GM23338 (cell line): ENCODE data around the gene ZNF727. TPM values are rescaled to one million over a fixed set of nuclear protein-coding genes. Genes with fewer than 3 reads are reported as not detected.

Source experiments
- ATAC-seq: fragments of 200-7000 bp; cut with Tn5 transposase; 3 replicates; pipeline ENCODE4 v1.9.1; 2020
- DNase-seq: peaks from one replicate; pipeline ENCODE4 v3.0.0-alpha.2; 2015; ENCODE audit warnings: low spot score
- H2AFZ ChIP-seq: fragments of 200-600 bp; sonication (generic); 2 replicates; pipeline ENCODE4 v1.8.0; 2016; ENCODE audit warnings: antibody characterized with exemption, mild to moderate bottlenecking, moderate library complexity
- H3F3A ChIP-seq: fragments of 200-600 bp; sonication (generic); replicated peaks from 2 replicates; pipeline ENCODE4 v1.8.0; 2017; ENCODE audit warnings: antibody characterized with exemption, mixed run types, low read depth
- H3K27ac ChIP-seq: fragments of 200-600 bp; sonication (generic); 2 replicates; pipeline ENCODE4 v1.6.1; 2016; ENCODE audit warnings: low read depth
- H3K27me3 ChIP-seq: fragments of 200-600 bp; sonication (generic); 2 replicates; pipeline ENCODE4 v1.8.0; 2016; ENCODE audit warnings: mild to moderate bottlenecking, mixed run types, moderate library complexity; ENCODE audit not compliant: insufficient read depth
- H3K36me3 ChIP-seq: fragments of 200-600 bp; sonication (generic); 2 replicates; pipeline ENCODE4 v1.8.0; 2016; ENCODE audit warnings: mild to moderate bottlenecking; ENCODE audit not compliant: insufficient read depth
- H3K4me1 ChIP-seq: fragments of 200-600 bp; sonication (generic); 2 replicates; pipeline ENCODE4 v1.8.0; 2016; ENCODE audit warnings: mild to moderate bottlenecking, moderate library complexity; ENCODE audit not compliant: insufficient read depth
- H3K4me2 ChIP-seq: fragments of 200-600 bp; sonication (generic); 2 replicates; pipeline ENCODE4 v1.7.1; 2017; ENCODE audit warnings: mixed run types
- H3K4me3 ChIP-seq: fragments of 200-600 bp; sonication (generic); 2 replicates; pipeline ENCODE4 v1.6.1; 2016; ENCODE audit warnings: mixed run types
- H3K79me2 ChIP-seq: fragments of 200-600 bp; sonication (generic); replicated peaks from 2 replicates; pipeline ENCODE4 v1.8.0; 2017; ENCODE audit warnings: mild to moderate bottlenecking; ENCODE audit not compliant: insufficient read depth
- H3K9me2 ChIP-seq: fragments of 200-600 bp; sonication (generic); 2 replicates; pipeline ENCODE4 v1.8.0; 2017; ENCODE audit not compliant: insufficient read depth
- H4K20me1 ChIP-seq: fragments of 200-600 bp; sonication (generic); replicated peaks from 2 replicates; pipeline ENCODE4 v1.8.0; 2017; ENCODE audit warnings: mild to moderate bottlenecking; ENCODE audit not compliant: insufficient read depth
- H3K27ac Mint-ChIP-seq: 2 replicates; pipeline ENCODE4 v1.8.0; 2020; ENCODE audit warnings: inconsistent platforms, mild to moderate bottlenecking, moderate library complexity, mixed read lengths
- H3K27me3 Mint-ChIP-seq: 3 replicates; pipeline ENCODE4 v1.8.0; 2022; ENCODE audit warnings: low read depth, mild to moderate bottlenecking, moderate library complexity, mixed read lengths, inconsistent platforms; ENCODE audit not compliant: insufficient read depth, poor library complexity
- H3K36me3 Mint-ChIP-seq: 3 replicates; pipeline ENCODE4 v1.8.0; 2021; ENCODE audit warnings: low read depth, mild to moderate bottlenecking, inconsistent platforms, moderate library complexity, mixed read lengths
- H3K4me1 Mint-ChIP-seq: 3 replicates; pipeline ENCODE4 v1.8.0; 2020; ENCODE audit warnings: mild to moderate bottlenecking, inconsistent platforms, mixed read lengths
- H3K4me3 Mint-ChIP-seq: 3 replicates; pipeline ENCODE4 v1.8.0; 2021; ENCODE audit warnings: moderate library complexity, mild to moderate bottlenecking, inconsistent platforms, mixed read lengths
- H3K9me3 Mint-ChIP-seq: 3 replicates; pipeline ENCODE4 v1.8.0; 2020; ENCODE audit warnings: moderate library complexity, mild to moderate bottlenecking, inconsistent platforms, mixed read lengths
- CREB1 ChIP-seq: fragments of 250-450 bp; sonication (Bioruptor Pico); IDR thresholded peaks from 2 replicates; pipeline ENCODE4 v1.5.0; 2020; ENCODE audit warnings: low read depth, mild to moderate bottlenecking, moderate library complexity
- EZH2 ChIP-seq: fragments of 200-600 bp; sonication (generic); IDR thresholded peaks from one replicate; pipeline ENCODE4 v1.8.0; 2017; ENCODE audit warnings: antibody characterized with exemption, mild to moderate bottlenecking, low read depth; ENCODE audit not compliant: unreplicated experiment
- EZH2phosphoT487 ChIP-seq: fragments of 200-600 bp; sonication (generic); IDR thresholded peaks from one replicate; pipeline ENCODE4 v1.8.1; 2018; ENCODE audit warnings: antibody characterized with exemption; ENCODE audit not compliant: unreplicated experiment
- JUNB ChIP-seq: IDR thresholded peaks from one replicate; pipeline ENCODE4 v1.6.1; 2016; ENCODE audit warnings: antibody characterized with exemption; ENCODE audit not compliant: unreplicated experiment
- NANOG ChIP-seq: IDR thresholded peaks from 2 replicates; pipeline ENCODE4 v1.6.1; 2016; ENCODE audit warnings: antibody characterized with exemption, borderline replicate concordance
- POLR2AphosphoS5 ChIP-seq: IDR thresholded peaks from 2 replicates; pipeline ENCODE4 v1.6.1; 2016; ENCODE audit warnings: antibody characterized with exemption, low read depth
- ZNF114 ChIP-seq: fragments of 250-450 bp; sonication (Bioruptor Pico); IDR thresholded peaks from 2 replicates; pipeline ENCODE4 v1.5.0; 2020; ENCODE audit warnings: mild to moderate bottlenecking, moderate library complexity
- ZNF331 ChIP-seq: fragments of 250-450 bp; sonication (Bioruptor Pico); IDR thresholded peaks from 2 replicates; pipeline ENCODE4 v1.5.0; 2020; ENCODE audit warnings: low read depth, mild to moderate bottlenecking, moderate library complexity
- polyA plus RNA-seq: library from polyadenylated mRNA; unstranded; fragments of >200 nt; fragmentation: Nextera tagmentation; extraction: Ambion mirVana; gene quantifications from 2 replicates; pipeline ENCODE4 v1.2.1, GENCODE V29; 2016
- total RNA-seq: library from RNA; depleted of rRNA; stranded (reverse); fragments of >200 nt; shearing (Covaris generic); gene quantifications from 2 replicates; pipeline ENCODE4 v1.2.3, GENCODE V29; 2014
- TF ChIP-seq, protein P1 (sequence below): fragments of 250-450 bp; sonication (Bioruptor Pico); IDR thresholded peaks from 2 replicates; pipeline ENCODE4 v1.5.0; 2020; ENCODE audit warnings: mild to moderate bottlenecking, moderate library complexity
- TF ChIP-seq, protein P2 (sequence below): IDR thresholded peaks from 2 replicates; pipeline ENCODE4 v1.6.1; 2016; ENCODE audit warnings: antibody characterized with exemption
- TF ChIP-seq, protein P3 (sequence below): IDR thresholded peaks from one replicate; pipeline ENCODE4 v1.6.1; 2018; ENCODE audit warnings: antibody characterized with exemption; ENCODE audit not compliant: unreplicated experiment

The ZNF727 gene
- total and polyA plus RNA-seq, 2 experiments from 2014 or later: not detected

DNA sequence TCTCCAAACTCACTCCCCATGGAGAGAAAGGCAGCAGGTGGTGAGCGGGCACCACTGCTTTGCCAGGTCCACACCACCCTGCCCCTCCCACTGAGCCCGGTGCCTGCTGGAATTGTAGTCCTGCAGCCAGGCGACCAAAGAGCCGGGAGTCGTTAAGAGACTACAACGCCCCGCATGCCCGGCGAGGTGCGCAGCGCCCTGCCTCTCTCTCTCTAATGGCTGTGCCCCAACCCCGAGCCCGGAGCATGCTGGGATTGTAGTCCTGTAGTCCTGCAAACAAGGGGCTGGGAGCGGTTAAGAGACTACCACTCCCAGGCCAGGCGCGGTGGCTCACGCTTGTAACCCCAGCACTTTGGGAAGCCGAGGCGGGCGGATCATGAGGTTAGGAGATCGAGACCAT, 8.1 kb upstream of the ZNF727 start:
- peaks cover 98% of the 10 kb centered on the region for H3K9me3 Mint-ChIP-seq
- H3K79me2 ChIP-seq: no peaks in the 10 kb centered on the region
- TF ChIP-seq CREB1 (no peak), JUNB (no peak)
- peaks cover 8% of the 10 kb centered on the region for H3K27me3 Mint-ChIP-seq
- H3K4me3 Mint-ChIP-seq: no peak overlapping the region
- no peaks in the 10 kb centered on the region for H3K36me3 ChIP-seq
- H3F3A ChIP-seq: no peaks in the 10 kb centered on the region
- H3K4me1 Mint-ChIP-seq: no peaks in the 10 kb centered on the region
- H3K27ac Mint-ChIP-seq: no peak overlapping the region
- no peak overlapping the region for H3K4me3 ChIP-seq
- no peak overlapping the region for H3K27ac ChIP-seq
- H3K27me3 ChIP-seq: no peaks in the 10 kb centered on the region
- H4K20me1 ChIP-seq: no peaks in the 10 kb centered on the region
- H3K4me2 ChIP-seq: no peak overlapping the region
- H2AFZ ChIP-seq: no peak overlapping the region
- DNase-seq (no peak), ATAC-seq (no peak)
- H3K36me3 Mint-ChIP-seq: peaks cover 35% of the 10 kb centered on the region
- H3K4me1 ChIP-seq: no peaks in the 10 kb centered on the region
- H3K9me2 ChIP-seq: no peaks in the 10 kb centered on the region

DNA sequence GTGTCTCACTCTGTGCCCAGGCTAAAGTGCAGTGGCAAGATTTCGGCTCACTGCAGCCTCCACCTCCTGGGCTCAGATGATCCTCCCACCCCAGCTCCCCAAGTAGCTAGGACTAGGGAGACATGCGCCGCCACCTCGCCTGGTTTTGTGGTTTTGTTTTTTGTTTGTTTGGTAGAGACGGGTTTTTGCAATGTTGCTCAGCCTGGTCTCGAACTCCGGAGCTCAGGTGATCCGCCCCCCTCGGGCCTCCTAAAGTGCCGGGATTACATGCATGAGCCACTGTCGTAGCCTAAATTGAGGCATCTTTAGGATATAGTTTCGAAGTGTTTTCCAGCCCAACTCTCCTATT, 781 bp downstream of the ZNF727 start:
- peaks cover 4% of the 10 kb centered on the region for H3K27me3 Mint-ChIP-seq
- Histone ChIP-seq H4K20me1 (no peaks in the 10 kb centered on the region), H3K4me1 (no peaks in the 10 kb centered on the region), H3F3A (no peaks in the 10 kb centered on the region), H3K4me3 (no peak overlapping the region), H3K4me2 (no peak overlapping the region), H2AFZ (no peak overlapping the region), H3K27me3 (no peaks in the 10 kb centered on the region), H3K27ac (no peak overlapping the region), H3K9me2 (no peaks in the 10 kb centered on the region), H3K36me3 (peaks cover 6% of the 10 kb centered on the region; the same call in 1 of the 2 replicates), H3K79me2 (no peaks in the 10 kb centered on the region)
- H3K36me3 Mint-ChIP-seq: peaks cover 42% of the 10 kb centered on the region
- no peak for DNase-seq
- peaks cover 91% of the 10 kb centered on the region for H3K9me3 Mint-ChIP-seq
- ATAC-seq: no peak
- no peak overlapping the region for H3K4me3 Mint-ChIP-seq
- no peak overlapping the region for H3K27ac Mint-ChIP-seq
- no peaks in the 10 kb centered on the region for H3K4me1 Mint-ChIP-seq
- TF ChIP-seq, protein P1, sequence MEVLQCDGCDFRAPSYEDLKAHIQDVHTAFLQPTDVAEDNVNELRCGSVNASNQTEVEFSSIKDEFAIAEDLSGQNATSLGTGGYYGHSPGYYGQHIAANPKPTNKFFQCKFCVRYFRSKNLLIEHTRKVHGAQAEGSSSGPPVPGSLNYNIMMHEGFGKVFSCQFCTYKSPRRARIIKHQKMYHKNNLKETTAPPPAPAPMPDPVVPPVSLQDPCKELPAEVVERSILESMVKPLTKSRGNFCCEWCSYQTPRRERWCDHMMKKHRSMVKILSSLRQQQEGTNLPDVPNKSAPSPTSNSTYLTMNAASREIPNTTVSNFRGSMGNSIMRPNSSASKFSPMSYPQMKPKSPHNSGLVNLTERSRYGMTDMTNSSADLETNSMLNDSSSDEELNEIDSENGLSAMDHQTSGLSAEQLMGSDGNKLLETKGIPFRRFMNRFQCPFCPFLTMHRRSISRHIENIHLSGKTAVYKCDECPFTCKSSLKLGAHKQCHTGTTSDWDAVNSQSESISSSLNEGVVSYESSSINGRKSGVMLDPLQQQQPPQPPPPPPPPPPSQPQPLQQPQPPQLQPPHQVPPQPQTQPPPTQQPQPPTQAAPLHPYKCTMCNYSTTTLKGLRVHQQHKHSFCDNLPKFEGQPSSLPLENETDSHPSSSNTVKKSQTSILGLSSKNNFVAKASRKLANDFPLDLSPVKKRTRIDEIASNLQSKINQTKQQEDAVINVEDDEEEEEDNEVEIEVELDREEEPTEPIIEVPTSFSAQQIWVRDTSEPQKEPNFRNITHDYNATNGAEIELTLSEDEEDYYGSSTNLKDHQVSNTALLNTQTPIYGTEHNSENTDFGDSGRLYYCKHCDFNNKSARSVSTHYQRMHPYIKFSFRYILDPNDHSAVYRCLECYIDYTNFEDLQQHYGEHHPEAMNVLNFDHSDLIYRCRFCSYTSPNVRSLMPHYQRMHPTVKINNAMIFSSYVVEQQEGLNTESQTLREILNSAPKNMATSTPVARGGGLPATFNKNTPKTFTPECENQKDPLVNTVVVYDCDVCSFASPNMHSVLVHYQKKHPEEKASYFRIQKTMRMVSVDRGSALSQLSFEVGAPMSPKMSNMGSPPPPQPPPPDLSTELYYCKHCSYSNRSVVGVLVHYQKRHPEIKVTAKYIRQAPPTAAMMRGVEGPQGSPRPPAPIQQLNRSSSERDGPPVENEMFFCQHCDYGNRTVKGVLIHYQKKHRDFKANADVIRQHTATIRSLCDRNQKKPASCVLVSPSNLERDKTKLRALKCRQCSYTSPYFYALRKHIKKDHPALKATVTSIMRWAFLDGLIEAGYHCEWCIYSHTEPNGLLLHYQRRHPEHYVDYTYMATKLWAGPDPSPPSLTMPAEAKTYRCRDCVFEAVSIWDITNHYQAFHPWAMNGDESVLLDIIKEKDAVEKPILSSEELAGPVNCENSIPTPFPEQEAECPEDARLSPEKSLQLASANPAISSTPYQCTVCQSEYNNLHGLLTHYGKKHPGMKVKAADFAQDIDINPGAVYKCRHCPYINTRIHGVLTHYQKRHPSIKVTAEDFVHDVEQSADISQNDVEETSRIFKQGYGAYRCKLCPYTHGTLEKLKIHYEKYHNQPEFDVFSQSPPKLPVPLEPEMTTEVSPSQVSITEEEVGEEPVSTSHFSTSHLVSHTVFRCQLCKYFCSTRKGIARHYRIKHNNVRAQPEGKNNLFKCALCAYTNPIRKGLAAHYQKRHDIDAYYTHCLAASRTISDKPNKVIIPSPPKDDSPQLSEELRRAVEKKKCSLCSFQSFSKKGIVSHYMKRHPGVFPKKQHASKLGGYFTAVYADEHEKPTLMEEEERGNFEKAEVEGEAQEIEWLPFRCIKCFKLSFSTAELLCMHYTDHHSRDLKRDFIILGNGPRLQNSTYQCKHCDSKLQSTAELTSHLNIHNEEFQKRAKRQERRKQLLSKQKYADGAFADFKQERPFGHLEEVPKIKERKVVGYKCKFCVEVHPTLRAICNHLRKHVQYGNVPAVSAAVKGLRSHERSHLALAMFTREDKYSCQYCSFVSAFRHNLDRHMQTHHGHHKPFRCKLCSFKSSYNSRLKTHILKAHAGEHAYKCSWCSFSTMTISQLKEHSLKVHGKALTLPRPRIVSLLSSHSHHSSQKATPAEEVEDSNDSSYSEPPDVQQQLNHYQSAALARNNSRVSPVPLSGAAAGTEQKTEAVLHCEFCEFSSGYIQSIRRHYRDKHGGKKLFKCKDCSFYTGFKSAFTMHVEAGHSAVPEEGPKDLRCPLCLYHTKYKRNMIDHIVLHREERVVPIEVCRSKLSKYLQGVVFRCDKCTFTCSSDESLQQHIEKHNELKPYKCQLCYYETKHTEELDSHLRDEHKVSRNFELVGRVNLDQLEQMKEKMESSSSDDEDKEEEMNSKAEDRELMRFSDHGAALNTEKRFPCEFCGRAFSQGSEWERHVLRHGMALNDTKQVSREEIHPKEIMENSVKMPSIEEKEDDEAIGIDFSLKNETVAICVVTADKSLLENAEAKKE (CRISPR knock-in tag): no peak
- TF ChIP-seq POLR2AphosphoS5: no peak
- no peak for TF ChIP-seq NANOG
- no peak for TF ChIP-seq ZNF114 (CRISPR knock-in tag)
- TF ChIP-seq EZH2phosphoT487: no peak
- no peak for TF ChIP-seq ZNF331 (CRISPR knock-in tag)
- TF ChIP-seq JUNB: no peak
- TF ChIP-seq, protein P2, sequence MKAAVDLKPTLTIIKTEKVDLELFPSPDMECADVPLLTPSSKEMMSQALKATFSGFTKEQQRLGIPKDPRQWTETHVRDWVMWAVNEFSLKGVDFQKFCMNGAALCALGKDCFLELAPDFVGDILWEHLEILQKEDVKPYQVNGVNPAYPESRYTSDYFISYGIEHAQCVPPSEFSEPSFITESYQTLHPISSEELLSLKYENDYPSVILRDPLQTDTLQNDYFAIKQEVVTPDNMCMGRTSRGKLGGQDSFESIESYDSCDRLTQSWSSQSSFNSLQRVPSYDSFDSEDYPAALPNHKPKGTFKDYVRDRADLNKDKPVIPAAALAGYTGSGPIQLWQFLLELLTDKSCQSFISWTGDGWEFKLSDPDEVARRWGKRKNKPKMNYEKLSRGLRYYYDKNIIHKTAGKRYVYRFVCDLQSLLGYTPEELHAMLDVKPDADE: no peak
- no peak for TF ChIP-seq CREB1
- TF ChIP-seq EZH2: no peak
- TF ChIP-seq, protein P3, sequence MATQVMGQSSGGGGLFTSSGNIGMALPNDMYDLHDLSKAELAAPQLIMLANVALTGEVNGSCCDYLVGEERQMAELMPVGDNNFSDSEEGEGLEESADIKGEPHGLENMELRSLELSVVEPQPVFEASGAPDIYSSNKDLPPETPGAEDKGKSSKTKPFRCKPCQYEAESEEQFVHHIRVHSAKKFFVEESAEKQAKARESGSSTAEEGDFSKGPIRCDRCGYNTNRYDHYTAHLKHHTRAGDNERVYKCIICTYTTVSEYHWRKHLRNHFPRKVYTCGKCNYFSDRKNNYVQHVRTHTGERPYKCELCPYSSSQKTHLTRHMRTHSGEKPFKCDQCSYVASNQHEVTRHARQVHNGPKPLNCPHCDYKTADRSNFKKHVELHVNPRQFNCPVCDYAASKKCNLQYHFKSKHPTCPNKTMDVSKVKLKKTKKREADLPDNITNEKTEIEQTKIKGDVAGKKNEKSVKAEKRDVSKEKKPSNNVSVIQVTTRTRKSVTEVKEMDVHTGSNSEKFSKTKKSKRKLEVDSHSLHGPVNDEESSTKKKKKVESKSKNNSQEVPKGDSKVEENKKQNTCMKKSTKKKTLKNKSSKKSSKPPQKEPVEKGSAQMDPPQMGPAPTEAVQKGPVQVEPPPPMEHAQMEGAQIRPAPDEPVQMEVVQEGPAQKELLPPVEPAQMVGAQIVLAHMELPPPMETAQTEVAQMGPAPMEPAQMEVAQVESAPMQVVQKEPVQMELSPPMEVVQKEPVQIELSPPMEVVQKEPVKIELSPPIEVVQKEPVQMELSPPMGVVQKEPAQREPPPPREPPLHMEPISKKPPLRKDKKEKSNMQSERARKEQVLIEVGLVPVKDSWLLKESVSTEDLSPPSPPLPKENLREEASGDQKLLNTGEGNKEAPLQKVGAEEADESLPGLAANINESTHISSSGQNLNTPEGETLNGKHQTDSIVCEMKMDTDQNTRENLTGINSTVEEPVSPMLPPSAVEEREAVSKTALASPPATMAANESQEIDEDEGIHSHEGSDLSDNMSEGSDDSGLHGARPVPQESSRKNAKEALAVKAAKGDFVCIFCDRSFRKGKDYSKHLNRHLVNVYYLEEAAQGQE: no peak
